Stimulated activated CD4-positive, alpha-beta T cell treated with anti-CD3 and anti-CD28 coated beads, Interleukin-12 subunit alpha, Interleukin-12 subunit beta, amount 100 ng/mL, for 24 hours (primary cell): ENCODE data around the gene MEOX1.

Experiments
- DNase-seq, 2 experiments: peaks; one replicate each; pipeline ENCODE4 v3.0.0-alpha.2; 2020; ENCODE audit warnings: low read depth in 2 of 2

The MEOX1 gene

DNA sequence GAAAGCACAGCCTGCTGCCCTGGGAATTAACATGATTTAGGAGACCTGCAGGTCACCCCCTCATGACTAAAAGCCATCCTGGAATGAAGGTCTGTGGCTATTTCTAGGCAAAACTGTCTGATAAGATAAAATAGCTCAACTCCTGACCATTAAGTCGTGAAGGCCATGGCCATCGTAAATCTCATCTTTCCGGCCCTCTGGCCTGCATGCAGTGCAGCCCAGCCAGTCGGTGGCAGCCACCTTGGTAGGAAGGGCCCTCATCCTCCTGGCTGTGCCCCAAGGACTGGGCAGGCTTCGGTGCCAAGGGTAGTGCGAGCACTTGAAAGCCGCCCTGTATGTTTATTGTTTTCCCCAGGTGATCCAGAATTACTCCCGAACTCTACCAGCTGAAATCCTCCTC is 18.2 kb upstream of the MEOX1 start:
- DNase-seq = no peak

DNA sequence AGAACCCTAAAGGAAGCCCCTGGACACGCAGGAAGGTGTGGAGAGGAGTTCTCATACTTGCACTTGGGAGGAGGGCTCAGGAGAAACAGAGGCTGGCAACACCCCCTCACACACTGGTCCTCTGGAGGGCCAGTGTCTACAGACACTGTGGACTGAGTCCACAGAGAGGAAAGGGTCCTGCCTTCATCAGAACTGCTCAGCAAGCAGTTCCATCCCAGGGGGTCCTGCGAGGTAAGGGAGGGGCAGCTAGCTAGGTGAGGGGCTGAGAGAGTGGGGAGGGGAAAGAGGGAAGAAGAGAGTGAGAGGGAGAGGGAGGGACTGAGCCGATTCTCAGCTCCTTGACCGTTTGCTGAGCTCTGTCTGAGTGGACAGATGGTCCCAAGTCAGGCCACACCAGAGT is 17.7 kb upstream of the MEOX1 start:
- DNase-seq = no peak

- DNase-seq = no peak
Observed at GRCh38 chr17:43676471-43676870, 14.7 kb upstream of the MEOX1 start.

DNA sequence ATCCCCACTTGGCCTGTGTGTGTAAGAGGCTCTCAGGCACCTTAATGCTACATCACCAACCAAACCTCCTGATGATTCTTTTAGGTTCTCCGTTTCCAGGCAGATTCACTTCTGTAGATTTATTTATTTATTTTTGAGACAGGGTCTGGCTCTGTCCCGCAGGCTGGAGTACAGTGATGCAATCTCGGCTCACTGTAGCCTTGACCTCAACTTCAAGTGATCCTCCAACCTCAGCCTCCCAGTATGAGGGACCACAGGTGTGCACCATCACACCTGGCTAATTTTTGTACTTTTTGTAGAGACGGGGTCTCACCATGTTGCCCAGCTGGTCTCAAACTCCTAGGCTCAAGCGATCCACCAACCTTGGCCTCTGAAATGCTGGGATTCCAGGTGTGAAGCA is 12.7 kb upstream of the MEOX1 start:
- DNase-seq = no peak

- peak; percentile 53 to 74 for DNase-seq
Observed at GRCh38 chr17:43673516-43674323, 12.0 kb upstream of the MEOX1 start.

GRCh38 chr17:43671755-43672519 is 10.2 kb upstream of the MEOX1 start:
- DNase-seq = no peak

- DNase-seq = no peak
Observed at GRCh38 chr17:43671031-43671692, 9.4 kb upstream of the MEOX1 start.

- DNase-seq = no peak
Observed at GRCh38 chr17:43670645-43671030, 8.9 kb upstream of the MEOX1 start.

DNA sequence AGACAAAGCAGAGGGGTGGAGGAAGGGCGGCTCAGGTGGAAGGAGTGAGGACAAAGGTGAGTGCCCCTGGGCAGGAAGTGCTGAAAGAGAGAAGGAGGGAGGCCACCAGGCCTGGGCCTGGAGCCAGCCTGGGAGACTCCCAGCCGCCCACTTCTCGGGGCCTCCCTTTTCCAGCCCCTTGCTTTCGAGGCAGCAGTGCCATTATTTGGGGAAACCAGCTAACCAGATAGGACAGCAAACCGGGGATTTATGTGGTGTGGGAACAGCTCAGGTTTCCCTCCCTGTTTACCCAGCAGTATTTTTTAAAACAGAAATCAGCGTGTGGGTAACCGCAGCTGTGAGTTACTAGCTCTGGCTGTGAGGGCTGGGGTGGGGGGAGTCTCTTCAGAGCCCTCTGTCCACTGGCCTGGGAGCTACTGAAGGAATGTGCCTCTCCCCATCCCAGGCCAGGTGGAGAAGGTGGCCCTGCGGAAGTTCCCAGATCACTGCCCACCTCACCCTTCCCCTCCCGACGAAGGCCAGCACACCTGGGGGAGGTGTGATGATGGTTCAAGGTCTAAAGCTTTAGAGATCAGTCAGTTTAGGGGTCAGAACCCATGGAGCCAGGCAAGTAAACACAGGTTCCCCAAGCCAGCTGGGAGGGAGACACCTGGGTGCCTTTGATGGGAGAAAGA is 8.4 kb upstream of the MEOX1 start:
- no peak for DNase-seq

GRCh38 chr17:43667947-43668348 is 6.2 kb upstream of the MEOX1 start:
- no peak for DNase-seq

DNA sequence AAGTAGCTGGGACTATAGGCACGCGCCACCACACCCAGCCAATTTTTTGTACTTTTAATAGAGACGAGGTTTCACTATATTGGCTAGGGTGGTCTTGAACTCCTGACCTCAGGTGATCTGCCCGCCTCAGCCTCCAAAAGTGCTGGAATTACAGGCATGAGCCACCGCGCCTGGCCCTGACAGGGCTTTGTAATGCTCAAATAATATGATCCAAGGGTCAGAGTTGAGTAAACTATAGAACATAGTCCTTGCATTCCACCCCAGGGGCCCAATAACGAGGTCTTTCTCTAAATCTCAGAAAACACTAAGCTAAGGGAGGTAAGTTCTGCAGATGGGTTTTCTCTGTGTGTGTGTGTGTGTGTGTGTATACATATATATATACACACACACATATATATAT is 5.8 kb upstream of the MEOX1 start:
- DNase-seq = no peak

GRCh38 chr17:43665937-43666236 is 4.2 kb upstream of the MEOX1 start:
- no peak for DNase-seq

DNA sequence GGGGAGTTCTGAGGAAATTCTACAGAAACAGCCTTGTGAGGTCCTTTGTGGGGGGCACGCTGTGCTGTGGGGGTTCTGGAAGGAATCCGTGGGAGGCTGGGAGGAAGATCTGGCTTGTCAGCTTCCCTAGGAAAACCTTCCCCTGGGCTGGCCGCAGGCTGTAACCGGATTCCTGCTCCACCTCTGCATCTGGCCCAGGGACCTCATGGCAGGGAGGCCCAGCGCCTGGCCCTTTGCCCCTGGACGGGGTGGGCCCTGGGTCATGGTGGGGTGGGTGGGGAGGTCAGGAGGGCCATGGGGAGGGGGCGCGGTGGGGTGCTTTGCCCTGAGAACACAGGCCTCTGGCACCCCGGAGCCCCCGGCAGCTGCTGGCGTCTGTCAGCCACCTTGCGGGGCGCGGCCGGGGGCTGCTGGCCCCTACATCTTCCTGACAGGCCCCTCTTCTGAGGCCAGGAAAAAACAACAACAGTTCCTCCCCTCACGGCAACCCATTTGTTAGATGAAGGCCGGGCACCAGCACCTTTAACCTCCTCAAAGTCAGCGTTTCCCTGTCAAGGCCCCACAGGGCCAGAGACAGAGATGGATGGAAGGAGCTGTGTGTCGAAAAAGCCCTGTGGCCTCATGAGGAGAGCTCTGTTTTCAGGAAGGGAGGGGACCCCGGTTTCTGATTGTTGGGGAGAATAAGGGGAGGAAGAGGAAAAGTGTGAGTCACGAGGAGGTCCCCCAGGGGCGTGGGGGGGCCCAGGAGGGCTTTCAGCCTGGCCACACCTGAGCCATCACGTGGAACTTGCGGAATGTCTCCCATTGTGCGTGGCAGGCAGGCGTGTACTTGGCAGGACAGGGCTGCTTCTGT is 3.6 kb upstream of the MEOX1 start:
- no peak for DNase-seq

DNA sequence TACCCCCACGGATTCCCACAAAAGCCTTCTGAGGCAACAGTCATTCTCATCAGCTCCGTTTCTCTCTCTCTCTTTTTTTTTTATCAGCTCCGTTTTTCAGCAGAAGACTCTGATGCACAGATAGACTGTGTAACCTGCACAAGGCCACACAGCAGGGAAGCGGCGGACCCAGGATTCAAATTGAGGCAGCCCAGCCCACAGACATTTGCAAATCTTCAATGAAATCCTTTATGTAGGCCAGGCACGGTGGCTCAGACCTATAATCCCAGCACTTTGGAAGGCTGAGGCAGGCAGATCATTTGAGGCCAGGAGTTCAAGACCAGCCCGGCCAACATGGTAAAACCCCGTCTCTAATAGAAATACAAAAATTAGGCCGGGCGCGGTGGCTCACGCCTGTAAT is 2.4 kb upstream of the MEOX1 start:
- DNase-seq = no peak

DNA sequence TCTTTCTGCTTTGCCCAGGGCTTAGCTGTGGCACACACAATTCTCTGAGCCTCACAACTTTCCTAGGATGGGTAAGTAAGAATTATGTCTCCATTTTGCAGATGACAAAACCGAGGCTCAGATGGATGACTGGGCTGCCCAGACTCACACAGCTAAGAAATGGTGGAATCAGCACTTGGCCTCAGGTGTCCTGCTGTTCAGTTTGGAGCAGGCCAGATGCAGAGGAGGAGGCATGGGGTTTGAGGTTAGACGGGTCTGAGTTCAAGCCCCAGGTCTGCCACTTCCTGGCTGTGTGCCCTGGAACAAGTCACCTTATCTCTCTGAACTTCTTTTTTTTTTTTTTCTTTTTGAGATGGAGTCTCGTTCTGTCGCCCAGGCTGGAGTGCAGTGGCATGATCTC is 1.7 kb upstream of the MEOX1 start:
- DNase-seq = no peak

- DNase-seq = no peak
Observed at GRCh38 chr17:43662413-43663141, 855 bp upstream of the MEOX1 start.

- no peak for DNase-seq
Observed at GRCh38 chr17:43660816-43661493, 767 bp downstream of the MEOX1 start.

DNA sequence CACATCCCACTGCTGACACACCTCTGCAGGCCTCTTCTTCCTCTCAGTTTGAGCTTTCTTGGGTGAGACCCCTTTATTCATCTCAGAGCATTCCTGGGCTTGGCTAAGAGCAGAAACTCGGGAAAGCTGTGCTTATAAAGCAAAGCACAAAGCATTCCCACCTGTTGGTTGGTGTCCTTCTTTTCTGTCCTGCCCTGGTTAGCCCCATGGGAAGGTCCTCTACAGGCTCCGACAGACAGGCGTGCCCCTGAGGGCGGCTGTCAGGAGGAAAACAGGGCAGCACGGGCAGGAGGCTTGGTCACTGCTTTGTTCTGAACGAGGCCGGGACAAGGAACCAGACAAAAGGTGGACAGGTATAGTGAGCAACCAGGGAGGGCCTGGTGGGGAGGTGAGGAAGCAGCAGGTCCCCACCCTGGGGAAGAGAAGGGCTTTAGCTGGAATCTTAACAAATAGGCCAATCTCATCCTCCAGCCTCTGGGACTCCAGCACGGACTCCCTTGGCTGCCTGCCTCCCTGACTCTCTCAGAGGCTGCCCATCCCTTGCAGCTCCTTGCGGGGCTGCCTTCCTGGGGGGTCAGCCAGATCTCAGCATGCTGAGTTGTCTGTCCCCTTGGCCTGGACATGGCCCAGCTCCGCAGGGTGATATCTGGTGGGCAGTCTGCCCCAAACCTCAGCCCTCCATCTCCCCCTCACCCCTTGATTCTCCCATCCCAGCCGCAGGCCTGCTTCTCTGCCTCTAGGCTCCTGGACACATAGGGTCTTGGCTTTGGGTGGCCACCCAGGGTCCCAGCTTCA is 1.7 kb downstream of the MEOX1 start:
- DNase-seq = no peak

DNA sequence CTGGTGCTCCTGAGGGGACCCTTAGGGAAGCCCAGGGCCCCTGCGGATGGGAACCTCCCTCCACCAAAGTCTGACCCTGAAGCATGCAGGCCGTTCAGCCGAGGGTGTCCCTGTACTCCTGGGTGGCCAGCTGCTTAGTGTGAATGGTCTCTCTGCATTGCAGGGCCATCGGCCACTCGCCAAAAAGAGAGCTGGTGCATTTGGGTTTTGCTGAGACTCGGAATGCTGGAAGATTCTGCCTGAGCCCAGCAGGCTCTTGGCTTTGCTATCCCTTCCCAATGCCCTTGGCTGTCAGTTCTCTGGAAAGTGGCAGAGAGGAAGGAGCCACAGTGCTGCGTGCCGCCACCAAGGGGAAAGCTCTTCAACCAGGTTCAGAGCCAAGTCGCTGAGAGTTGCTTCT is 2.8 kb downstream of the MEOX1 start:
- no peak for DNase-seq
